ENCODE data around the gene GNAT2.

Gene GNAT2

GRCh38 chr1:109641861-109642260 is 22.4 kb upstream of the GNAT2 start:
- no peak for DNase-seq (ENCODE audit: low read depth)

GRCh38 chr1:109641078-109641740 is 21.8 kb upstream of the GNAT2 start:
- DNase-seq (ENCODE audit: low read depth): no peak

- no peak for DNase-seq (ENCODE audit: low read depth)
These were observed 21.0 kb upstream of the GNAT2 start for GRCh38 chr1:109640285-109640865.

DNA sequence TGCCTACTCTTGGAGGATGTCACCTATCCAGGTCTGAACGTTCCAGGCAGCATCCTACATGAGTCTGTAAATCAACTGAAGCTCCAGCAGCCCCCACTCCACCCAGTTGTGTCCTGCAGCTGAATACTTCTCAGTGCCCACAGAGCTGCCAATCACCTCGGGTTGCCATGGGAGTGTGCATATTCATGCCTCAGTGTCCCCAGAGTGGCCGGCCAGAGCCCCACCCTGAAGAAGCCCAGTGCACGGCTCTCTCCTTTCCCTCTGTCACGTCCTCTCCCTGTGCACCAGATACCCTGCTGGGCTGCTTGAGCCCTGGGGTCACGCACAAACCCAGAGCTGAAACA is 20.4 kb upstream of the GNAT2 start:
- DNase-seq (ENCODE audit: low read depth): no peak

DNA sequence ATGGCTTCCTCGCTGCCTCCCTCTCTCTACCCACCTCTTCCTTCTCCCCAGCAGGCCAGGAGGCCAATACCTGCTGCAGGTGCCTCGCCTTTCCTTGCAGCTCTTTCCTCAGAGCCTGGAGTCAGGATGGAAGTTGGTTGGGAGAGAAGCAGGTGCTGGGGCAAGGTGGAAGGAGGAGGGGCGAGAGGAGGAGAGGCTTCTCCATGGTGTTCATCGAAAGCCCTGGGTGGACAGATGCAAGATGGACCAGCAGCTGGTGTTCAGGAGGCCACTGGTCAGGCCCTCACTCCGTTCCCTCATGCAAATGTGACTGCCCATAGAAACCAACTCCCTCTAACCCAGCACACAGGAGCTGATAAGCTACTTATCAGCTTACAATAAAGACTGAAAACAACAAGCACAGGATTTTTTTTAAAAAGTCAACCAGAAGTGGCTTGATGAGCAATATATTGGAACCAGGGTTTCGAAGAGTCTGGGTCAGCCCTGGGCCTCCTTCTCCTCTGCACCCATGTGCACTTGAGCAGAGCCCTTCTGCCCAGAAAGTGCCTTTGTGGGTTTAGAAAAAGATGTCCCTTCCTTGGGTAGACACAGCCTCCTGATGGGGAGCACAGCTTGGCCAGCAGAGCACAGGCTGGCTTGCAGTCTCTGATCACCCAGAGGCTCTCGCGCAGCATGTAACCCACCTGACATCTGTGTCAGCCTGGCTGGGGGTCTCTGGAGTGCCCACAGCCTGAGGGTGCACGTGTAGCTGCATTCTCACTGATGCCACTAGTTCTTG is 19.8 kb upstream of the GNAT2 start:
- DNase-seq (ENCODE audit: low read depth): no peak

- no peak for DNase-seq (ENCODE audit: low read depth)
These were observed 18.0 kb upstream of the GNAT2 start for GRCh38 chr1:109637446-109637845.

- no peak for DNase-seq (ENCODE audit: low read depth)
These were observed 17.0 kb upstream of the GNAT2 start for GRCh38 chr1:109636201-109636952.

GRCh38 chr1:109635862-109636200 is 16.4 kb upstream of the GNAT2 start:
- DNase-seq (ENCODE audit: low read depth): no peak

DNA sequence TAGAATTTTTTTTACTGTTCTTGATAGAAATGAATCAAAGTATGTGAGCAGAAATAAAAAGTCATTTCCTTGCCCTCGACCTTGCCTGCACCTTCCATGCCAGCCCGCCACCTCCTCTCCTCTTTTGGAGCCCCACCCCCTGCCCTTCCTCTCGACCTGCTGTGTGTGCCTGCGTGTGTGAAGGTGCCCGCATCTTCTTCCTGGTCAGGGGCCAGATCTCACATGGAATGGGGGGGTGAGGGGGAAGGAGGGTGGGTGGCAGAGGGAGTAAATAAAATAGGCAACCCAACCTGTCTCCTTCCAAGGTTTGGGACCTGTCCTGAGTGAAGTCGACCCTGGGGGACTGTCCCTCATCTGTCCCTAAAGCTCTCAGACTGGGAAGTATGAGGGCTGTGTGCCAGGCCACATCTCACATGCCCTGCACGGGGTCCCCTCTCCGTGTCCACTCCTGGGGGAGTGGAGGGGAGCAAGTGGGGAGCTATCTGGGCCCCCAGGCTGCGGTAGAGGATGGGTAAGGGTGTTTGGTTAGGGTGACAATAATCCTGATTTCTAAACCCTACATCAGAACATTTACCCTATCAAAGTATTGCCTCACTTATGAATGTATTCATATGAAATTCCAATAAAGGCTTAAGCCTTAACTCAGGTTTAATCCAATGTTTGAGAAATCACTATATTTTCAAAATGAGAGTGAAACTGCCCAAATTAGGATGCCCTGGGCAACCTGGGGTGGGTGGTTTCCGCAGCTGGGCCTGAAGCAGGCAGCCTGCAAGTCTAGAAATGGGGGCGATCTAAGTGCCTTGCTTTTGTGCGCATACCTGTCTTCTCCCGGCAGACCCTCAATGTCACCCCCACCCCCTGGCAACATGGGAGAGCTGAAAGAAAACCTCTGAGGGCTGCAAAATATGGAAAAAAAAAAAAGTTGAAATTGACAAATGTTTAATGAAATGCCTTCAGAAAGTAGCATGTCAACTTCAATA is 15.6 kb upstream of the GNAT2 start:
- DNase-seq (ENCODE audit: low read depth): no peak

DNA sequence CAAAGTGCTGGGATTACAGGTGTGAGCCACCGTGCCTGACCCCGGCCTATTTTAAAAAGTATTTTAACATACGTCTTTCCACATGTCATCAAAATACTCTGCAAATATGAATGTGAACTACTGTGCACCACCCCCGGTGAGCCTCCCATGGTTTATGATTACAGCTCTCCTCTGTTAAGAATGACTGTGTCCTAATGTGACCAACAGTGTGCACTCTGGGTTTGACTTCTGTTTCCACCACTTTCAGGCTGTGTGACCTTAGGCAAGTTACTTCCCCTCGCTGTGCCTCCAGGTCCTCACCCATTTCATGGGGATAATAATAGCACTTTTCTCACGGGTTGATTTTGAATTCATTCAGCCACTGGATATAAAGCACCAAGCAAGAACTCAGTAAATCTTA is 14.9 kb upstream of the GNAT2 start:
- no peak for DNase-seq (ENCODE audit: low read depth)

GRCh38 chr1:109632671-109633346 is 13.4 kb upstream of the GNAT2 start:
- DNase-seq (ENCODE audit: low read depth): no peak

DNA sequence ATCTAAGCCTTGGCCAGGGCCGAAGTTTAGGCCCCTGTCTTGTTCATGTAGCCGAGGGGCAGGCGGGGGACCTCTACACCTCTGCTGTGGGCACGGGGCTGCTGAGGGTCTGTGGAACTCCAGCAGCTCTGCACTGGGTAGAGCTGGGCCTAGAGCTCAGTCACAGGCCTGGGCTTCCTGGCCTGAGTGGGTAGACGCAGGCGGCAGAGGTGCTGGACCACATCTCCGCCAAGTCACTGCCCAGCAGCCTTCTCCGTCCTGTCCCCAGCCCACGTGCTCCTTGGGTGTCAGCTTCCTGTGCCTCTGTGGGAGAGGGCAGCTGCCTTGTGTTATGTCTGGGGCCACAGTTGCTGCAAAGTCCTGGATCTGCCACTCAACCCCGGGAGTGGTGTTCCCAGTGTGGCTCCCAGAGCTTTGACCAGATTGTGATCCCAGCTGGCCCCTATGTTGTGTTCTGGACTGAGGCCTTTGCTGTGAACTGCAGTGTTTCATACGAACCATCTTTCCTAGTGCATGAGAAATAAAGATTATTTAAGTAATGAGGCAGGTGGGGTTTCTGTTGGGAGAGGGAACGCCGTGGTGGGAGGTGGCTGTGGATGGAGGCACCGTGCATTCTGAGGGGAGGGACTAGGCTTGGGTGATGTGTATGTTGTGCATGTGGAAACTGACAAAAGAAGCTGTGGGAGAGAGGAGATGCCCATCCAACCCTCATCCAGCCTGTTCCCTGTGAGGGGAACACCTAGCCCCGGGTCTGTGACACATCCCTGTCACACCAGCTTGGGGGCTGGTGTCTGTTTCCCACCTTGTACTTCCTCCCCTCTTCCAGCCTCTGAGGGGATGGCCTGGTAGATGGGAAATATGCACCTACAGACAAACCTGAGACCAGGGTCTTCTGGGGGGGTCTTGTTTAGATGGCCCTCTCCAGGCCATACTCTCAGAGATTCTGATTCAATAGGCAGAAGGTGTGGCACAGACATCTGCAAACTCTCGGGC is 12.4 kb upstream of the GNAT2 start:
- DNase-seq (ENCODE audit: low read depth): no peak

DNA sequence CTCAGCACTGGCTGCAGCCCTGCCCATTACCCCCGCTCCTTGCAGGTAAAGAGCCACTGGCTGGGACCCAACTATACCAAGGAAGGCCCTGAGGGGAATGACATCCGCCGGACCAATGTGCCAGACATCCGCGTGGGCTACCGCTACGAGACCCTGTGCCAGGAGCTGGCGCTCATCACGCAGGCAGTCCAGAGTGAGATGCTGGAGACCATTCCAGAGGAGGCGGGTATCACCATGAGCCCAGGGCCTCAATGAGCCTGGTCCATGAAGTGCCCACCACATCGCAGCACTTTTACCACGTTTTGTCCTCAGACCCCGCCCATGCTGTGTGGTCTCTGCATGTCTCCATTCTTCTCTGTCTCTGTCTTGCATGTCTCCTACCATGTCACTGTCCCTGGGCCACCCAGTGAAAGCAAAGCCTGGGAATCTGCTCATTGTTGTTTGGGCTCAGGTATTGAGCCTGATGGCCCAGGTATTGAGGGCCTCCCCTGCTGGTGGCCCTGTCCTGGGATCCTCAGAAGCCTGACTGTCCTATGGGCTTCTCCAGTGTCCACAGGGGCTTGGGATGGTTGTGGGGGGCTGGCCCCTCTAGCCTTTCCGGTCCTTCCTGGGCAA is 11.6 kb upstream of the GNAT2 start:
- DNase-seq (ENCODE audit: low read depth): no peak

GRCh38 chr1:109630081-109630897 is 10.9 kb upstream of the GNAT2 start:
- no peak for DNase-seq (ENCODE audit: low read depth)

- no peak for DNase-seq (ENCODE audit: low read depth)
These were observed 10.1 kb upstream of the GNAT2 start for GRCh38 chr1:109629372-109630030.

GRCh38 chr1:109628540-109629321 is 9.3 kb upstream of the GNAT2 start:
- DNase-seq (ENCODE audit: low read depth): no peak
